PFSK-1 (cell line): Measurements from ENCODE around the gene EYA4.

Experiments used
- FOXP2 ChIP-seq: optimal IDR thresholded peaks from 2 replicates; pipeline ENCODE3; 2011; ENCODE audit warnings: borderline replicate concordance, control low read depth, inconsistent platforms; ENCODE audit not compliant: insufficient read depth; ENCODE audit errors: extremely low read length, extremely low read depth
- POLR2AphosphoS5 ChIP-seq: IDR thresholded peaks from 2 replicates; pipeline ENCODE4 v1.6.1; 2012; ENCODE audit warnings: low read depth, mild to moderate bottlenecking, control low read depth, low read length, moderate library complexity
- REST ChIP-seq, 2 experiments: IDR thresholded peaks; 2 replicates each; pipeline versions ENCODE4 v1.6.1 to v1.8.0; 2011 to 2012; ENCODE audit warnings: low read depth in 2 of 2, low read length in 2 of 2, control low read depth in 1 of 2, inconsistent platforms in 1 of 2, mild to moderate bottlenecking in 1 of 2, moderate library complexity in 1 of 2; ENCODE audit not compliant: insufficient read depth in 1 of 2
- SIN3A ChIP-seq: IDR thresholded peaks from 2 replicates; pipeline ENCODE4 v1.6.1; 2012; ENCODE audit warnings: mild to moderate bottlenecking, low read length, moderate library complexity, borderline replicate concordance; ENCODE audit not compliant: insufficient read depth
- TAF1 ChIP-seq: IDR thresholded peaks from 2 replicates; pipeline ENCODE4 v1.6.1; 2012; ENCODE audit warnings: low read length, control low read depth, borderline replicate concordance; ENCODE audit not compliant: insufficient read depth

Gene EYA4

DNA sequence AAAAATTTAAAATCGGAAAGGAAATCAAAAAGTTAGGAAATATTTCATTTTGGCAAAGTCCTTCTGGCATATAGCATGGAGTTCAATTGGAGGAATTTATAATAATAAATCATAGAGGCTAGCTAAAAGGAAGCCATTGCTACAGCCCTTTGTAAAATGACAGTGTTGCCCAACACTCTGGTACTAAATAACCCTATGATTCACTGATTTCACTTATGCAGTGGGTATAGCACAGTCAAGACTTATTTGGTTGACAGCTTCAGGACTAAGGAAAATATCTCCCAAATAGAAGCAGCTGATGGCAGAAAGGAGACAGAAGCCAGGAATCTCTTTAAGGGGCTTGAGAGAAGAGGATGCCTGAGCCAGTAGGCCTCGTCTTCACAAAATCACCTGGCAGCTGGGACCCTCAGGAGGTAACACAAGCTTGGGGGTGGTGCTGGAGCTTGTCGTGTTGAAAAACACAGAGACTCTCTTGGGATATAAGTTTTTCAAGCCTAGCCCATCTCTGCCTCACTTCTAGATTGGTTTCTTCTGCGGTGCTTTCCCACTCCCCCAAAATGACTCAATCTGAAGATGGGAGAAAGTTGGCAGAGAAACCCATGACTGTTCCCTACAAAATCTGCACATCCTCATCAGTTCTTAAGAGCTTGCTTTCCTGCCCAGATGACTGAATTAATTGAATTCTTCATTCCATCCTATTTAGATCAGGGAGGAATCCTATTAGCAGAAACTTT lies 38.4 kb upstream of the EYA4 start:
- TF ChIP-seq TAF1 (no peak), FOXP2 (no peak), SIN3A (no peak), REST (IDR thresholded peaks at IDR 0.05; ENCODE audit: insufficient read depth in 1 of 2, low read depth in 2 of 2, low read length in 2 of 2) (no peak), POLR2AphosphoS5 (no peak)

DNA sequence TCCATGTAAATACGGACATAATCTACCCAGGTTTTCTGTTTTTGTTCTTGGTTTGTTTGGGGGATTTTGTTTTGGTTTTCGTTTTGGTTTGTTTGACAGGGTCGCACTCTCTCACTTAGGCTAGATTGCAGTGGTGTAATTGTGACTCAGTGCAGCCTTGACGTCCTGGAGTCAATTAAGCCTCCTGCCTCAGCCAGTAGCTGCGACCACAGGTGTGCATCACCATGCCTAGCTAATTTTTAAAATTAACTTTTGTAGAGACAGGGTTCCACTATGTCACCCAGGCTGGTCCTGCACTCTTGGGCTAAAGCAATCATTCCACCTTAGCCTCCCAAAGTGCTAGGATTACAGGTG lies 37.8 kb upstream of the EYA4 start:
- TF ChIP-seq TAF1 (no peak), FOXP2 (no peak), SIN3A (no peak), POLR2AphosphoS5 (no peak), REST (IDR thresholded peaks at IDR 0.05; ENCODE audit: insufficient read depth in 1 of 2, low read depth in 2 of 2, low read length in 2 of 2) (no peak)

GRCh38 chr6:133205304-133205703 lies 35.9 kb upstream of the EYA4 start:
- TF ChIP-seq SIN3A = no peak
- no peak for TF ChIP-seq FOXP2
- no peak for TF ChIP-seq POLR2AphosphoS5
- TF ChIP-seq TAF1 = no peak
- no peak for TF ChIP-seq REST (IDR thresholded peaks at IDR 0.05; ENCODE audit: insufficient read depth in 1 of 2, low read depth in 2 of 2, low read length in 2 of 2)

DNA sequence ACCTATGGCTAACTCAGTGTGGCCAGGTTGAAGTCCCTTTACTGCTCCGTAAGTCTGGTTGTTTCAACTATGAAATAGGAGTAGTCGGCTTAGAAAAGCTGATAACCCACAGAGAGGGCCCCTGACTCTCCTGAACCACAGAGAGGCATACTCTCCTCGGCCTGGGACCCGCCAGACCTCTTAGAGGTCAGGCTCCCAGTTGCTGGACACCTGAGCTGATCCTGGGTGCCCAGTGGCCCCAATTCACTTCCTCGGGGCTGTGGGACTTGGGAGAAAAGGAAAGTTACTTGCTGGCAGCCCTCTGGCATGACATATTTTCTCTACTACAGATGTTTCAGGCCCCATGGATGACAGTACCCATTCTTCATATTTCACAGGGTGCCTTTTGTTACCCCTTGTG lies 34.2 kb upstream of the EYA4 start:
- TF ChIP-seq FOXP2 (no peak), SIN3A (no peak), POLR2AphosphoS5 (no peak), TAF1 (no peak), REST (IDR thresholded peaks at IDR 0.05; ENCODE audit: insufficient read depth in 1 of 2, low read depth in 2 of 2, low read length in 2 of 2) (no peak)

- no peak for TF ChIP-seq TAF1
- TF ChIP-seq REST (IDR thresholded peaks at IDR 0.05; ENCODE audit: insufficient read depth in 1 of 2, low read depth in 2 of 2, low read length in 2 of 2) = no peak
- no peak for TF ChIP-seq POLR2AphosphoS5
- TF ChIP-seq SIN3A = no peak
- no peak for TF ChIP-seq FOXP2
Observed at GRCh38 chr6:133207754-133208153, 33.4 kb upstream of the EYA4 start.
